ENCODE measurements around the gene ECT2. TPM values are rescaled to one million over a fixed set of nuclear protein-coding genes. Genes with fewer than 3 reads are reported as not detected.

ECT2 gene
- total RNA-seq, 1 experiment from 2014 or later = 81.3 TPM

DNA sequence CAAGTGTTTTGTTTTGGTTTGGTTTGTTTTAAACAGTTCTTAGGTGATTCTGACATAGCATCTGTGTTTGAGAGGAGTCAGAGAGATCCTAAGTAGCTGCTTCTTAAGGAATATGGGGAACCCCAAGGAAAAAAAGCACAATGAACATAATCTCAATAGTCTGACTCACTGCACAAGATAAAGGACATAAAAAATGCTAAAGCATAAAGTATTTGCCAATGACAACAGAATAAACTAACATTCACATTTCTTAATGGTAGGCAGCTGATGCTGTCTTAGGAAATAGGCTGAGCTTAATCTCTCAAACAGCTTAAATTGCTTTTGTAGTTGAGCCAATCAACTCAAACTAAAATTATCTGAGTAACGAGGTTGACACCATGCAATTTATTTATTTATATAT lies 42.6 kb upstream of the ECT2 start:
- no peak overlapping the region for H3T11ph ChIP-seq (ENCODE audit: low read length)
- H3K79me1 ChIP-seq (ENCODE audit: insufficient read depth, low read depth, low read length, poor library complexity, severe bottlenecking) = no peaks in the 10 kb centered on the region
- no peak overlapping the region for H2BK12ac ChIP-seq (ENCODE audit: insufficient read length, low read depth, low read length)
- Mint-ChIP-seq H3K4me3 (no peak overlapping the region), H3K36me3 (ENCODE audit: insufficient read depth in 1 of 3, low read depth in 3 of 3) (no peaks in the 10 kb centered on the region), H3K4me1 (peaks cover 13 to 21% of the 10 kb centered on the region in 2 experiments), H3K27ac (no peak overlapping the region), H3K27me3 (ENCODE audit: low read depth) (peaks cover 15% of the 10 kb centered on the region), H3K9me3 (no peaks in the 10 kb centered on the region)
- no peak overlapping the region for H4K91ac ChIP-seq (ENCODE audit: insufficient read length, low read depth, low read length)
- no peak overlapping the region for H3K9ac ChIP-seq (ENCODE audit: extremely low read depth, insufficient read length, low read length)
- no peak overlapping the region for H3K18ac ChIP-seq (ENCODE audit: insufficient read length, low read depth, low read length)
- no peaks in the 10 kb centered on the region for H3K4me1 ChIP-seq (ENCODE audit: insufficient read depth, low read length)
- H2BK120ac ChIP-seq (ENCODE audit: low read depth, low read length, poor library complexity, severe bottlenecking) = no peak overlapping the region
- no peak for DNase-seq
- H2BK20ac ChIP-seq (ENCODE audit: low read depth, low read length, poor library complexity, severe bottlenecking) = no peak overlapping the region
- TF ChIP-seq, protein P1, sequence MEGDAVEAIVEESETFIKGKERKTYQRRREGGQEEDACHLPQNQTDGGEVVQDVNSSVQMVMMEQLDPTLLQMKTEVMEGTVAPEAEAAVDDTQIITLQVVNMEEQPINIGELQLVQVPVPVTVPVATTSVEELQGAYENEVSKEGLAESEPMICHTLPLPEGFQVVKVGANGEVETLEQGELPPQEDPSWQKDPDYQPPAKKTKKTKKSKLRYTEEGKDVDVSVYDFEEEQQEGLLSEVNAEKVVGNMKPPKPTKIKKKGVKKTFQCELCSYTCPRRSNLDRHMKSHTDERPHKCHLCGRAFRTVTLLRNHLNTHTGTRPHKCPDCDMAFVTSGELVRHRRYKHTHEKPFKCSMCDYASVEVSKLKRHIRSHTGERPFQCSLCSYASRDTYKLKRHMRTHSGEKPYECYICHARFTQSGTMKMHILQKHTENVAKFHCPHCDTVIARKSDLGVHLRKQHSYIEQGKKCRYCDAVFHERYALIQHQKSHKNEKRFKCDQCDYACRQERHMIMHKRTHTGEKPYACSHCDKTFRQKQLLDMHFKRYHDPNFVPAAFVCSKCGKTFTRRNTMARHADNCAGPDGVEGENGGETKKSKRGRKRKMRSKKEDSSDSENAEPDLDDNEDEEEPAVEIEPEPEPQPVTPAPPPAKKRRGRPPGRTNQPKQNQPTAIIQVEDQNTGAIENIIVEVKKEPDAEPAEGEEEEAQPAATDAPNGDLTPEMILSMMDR (conservative IDR thresholded peaks at IDR 0.05) = no peak
- H3K27ac ChIP-seq (ENCODE audit: insufficient read length, low read depth, low read length) = no peak overlapping the region
- no peak overlapping the region for H3K23ac ChIP-seq (ENCODE audit: insufficient read length, low read depth, low read length)
- no peak overlapping the region for H3K56ac ChIP-seq (ENCODE audit: insufficient read length, low read depth, low read length)
- no peak overlapping the region for H3K14ac ChIP-seq (ENCODE audit: insufficient read depth, low read length)
- no CpG with 5 or more reads among the region's 1 CpG for WGBS (ENCODE audit: extremely low coverage, insufficient read length, low lambda C conversion rate)
- no peaks in the 10 kb centered on the region for H3K79me2 ChIP-seq (ENCODE audit: insufficient read depth, low read length)
- H4K20me1 ChIP-seq (ENCODE audit: control insufficient read depth, insufficient read depth, insufficient read length) = no peaks in the 10 kb centered on the region
- H2BK15ac ChIP-seq (ENCODE audit: low read depth, low read length) = no peak overlapping the region
- no peak overlapping the region for H4K5ac ChIP-seq (ENCODE audit: insufficient read length, low read depth, low read length)
- H2AFZ ChIP-seq (ENCODE audit: low read length) = no peak overlapping the region
- H3K23me2 ChIP-seq (ENCODE audit: insufficient read length, low read depth, low read length, poor library complexity, severe bottlenecking) = peaks cover 10% of the 10 kb centered on the region
- no peaks in the 10 kb centered on the region for H3K9me3 ChIP-seq (ENCODE audit: control insufficient read depth, low read depth, low read length)
- no peak overlapping the region for H2BK5ac ChIP-seq (ENCODE audit: insufficient read length, low read length)
- no peak overlapping the region for H2AK5ac ChIP-seq (ENCODE audit: insufficient read length, low read length)
- no peak overlapping the region for H3K4ac ChIP-seq (ENCODE audit: low read depth, low read length)
- no peak overlapping the region for H4K8ac ChIP-seq (replicated peaks; ENCODE audit: insufficient read length, low read depth, low read length)
- H3K27me3 ChIP-seq (ENCODE audit: insufficient read depth, low read length) = no peaks in the 10 kb centered on the region
- H3K4me2 ChIP-seq (ENCODE audit: insufficient read depth, insufficient read length, low read length) = no peak overlapping the region
